PC-9 (cell line): ENCODE data around the gene ZNRD2. TPM values are rescaled to one million over a fixed set of nuclear protein-coding genes. Genes with fewer than 3 reads are reported as not detected.

ENCODE experiments used
- BruUV-seq: library from RNA; stranded (reverse); fragments of 400-500 nt; replicated peaks from 2 replicates; lab custom pipeline; 2021; lab: Mats Ljungman, UMichigan
- CTCF ChIA-PET: fragments of 300-600 bp; sonication (Branson Sonifier 250); formaldehyde crosslinking; loops from one replicate; lab custom pipeline; 2022; ENCODE audit warnings: antibody characterized with exemption; lab: Charles Lee
- POLR2A ChIA-PET: fragments of 300-600 bp; sonication (Branson Sonifier 250); formaldehyde crosslinking; loops from one replicate; lab custom pipeline; 2022; ENCODE audit warnings: antibody characterized with exemption; ENCODE audit not compliant: unreplicated experiment; lab: Charles Lee
- DNase-seq, 2 experiments: peaks; one replicate each; pipeline versions ENCODE4 v3.0.0 to v3.0.0-alpha.2; 2015 to 2022; ENCODE audit warnings: mixed read lengths in 1 of 2
- H2AFZ ChIP-seq: fragments of 200-600 bp; sonication (generic); 2 replicates; pipeline ENCODE4 v1.8.1; 2017; ENCODE audit warnings: antibody characterized with exemption
- H3F3A ChIP-seq: fragments of 200-600 bp; sonication (generic); 2 replicates; pipeline ENCODE4 v1.8.1; 2017; ENCODE audit warnings: antibody characterized with exemption, mild to moderate bottlenecking, low read depth; ENCODE audit not compliant: insufficient read depth
- H3K27ac ChIP-seq: fragments of 200-600 bp; sonication (generic); 2 replicates; pipeline ENCODE4 v1.6.1; 2016; ENCODE audit warnings: mixed run types
- H3K27me3 ChIP-seq: fragments of 200-600 bp; sonication (generic); 2 replicates; pipeline ENCODE4 v1.6.1; 2016; ENCODE audit warnings: low read depth, mixed run types; ENCODE audit not compliant: insufficient read depth
- H3K36me3 ChIP-seq: fragments of 200-600 bp; sonication (generic); 2 replicates; pipeline ENCODE4 v1.6.1; 2016; ENCODE audit warnings: low read depth, mixed run types
- H3K4me1 ChIP-seq: fragments of 200-600 bp; sonication (generic); replicated peaks from 2 replicates; pipeline ENCODE4 v1.6.1; 2016; ENCODE audit warnings: mixed run types; ENCODE audit not compliant: insufficient read depth
- H3K4me2 ChIP-seq: fragments of 200-600 bp; sonication (generic); 2 replicates; pipeline ENCODE4 v1.6.1; 2017; ENCODE audit warnings: mixed run types
- H3K4me3 ChIP-seq: fragments of 200-600 bp; sonication (generic); 2 replicates; pipeline ENCODE4 v1.6.1; 2016; ENCODE audit warnings: mixed run types
- H3K79me2 ChIP-seq: fragments of 200-600 bp; sonication (generic); 2 replicates; pipeline ENCODE4 v1.6.1; 2017; ENCODE audit warnings: low read depth, mixed run types
- H3K9me2 ChIP-seq: fragments of 200-600 bp; sonication (generic); 2 replicates; pipeline ENCODE4 v1.8.1; 2017; ENCODE audit warnings: mild to moderate bottlenecking; ENCODE audit not compliant: insufficient read depth
- H3K9me3 ChIP-seq: fragments of 200-600 bp; sonication (generic); 2 replicates; pipeline ENCODE4 v1.8.1; 2016; ENCODE audit warnings: low read depth; ENCODE audit not compliant: insufficient read depth
- H4K20me1 ChIP-seq: fragments of 200-600 bp; sonication (generic); 2 replicates; pipeline ENCODE4 v1.8.1; 2017; ENCODE audit not compliant: insufficient read depth
- CTCF ChIP-seq: fragments of 200-600 bp; sonication (generic); conservative IDR thresholded peaks from 2 replicates; pipeline ENCODE4 v1.6.1; 2017; ENCODE audit warnings: mixed run types, antibody characterized with exemption, mild to moderate bottlenecking, moderate library complexity
- EZH2 ChIP-seq: fragments of 200-600 bp; sonication (generic); IDR thresholded peaks from 2 replicates; pipeline ENCODE4 v1.8.0; 2017; ENCODE audit warnings: antibody characterized with exemption, low read depth
- intact Hi-C: fragments of 100-400 bp; cut with micrococcal nuclease; formaldehyde crosslinking; loops from one replicate; pipeline ENCODE4 v1.10.0; 2022; ENCODE audit not compliant: unreplicated experiment
- total RNA-seq: library from RNA; stranded (reverse); gene quantifications from 2 replicates; pipeline ENCODE4 v1.2.3, GENCODE V29; 2021

ZNRD2 gene
- total RNA-seq, 1 experiment from 2014 or later, result 51.4 TPM

- H3K9me3 ChIP-seq, result no peaks in the 10 kb centered on the region
- H3K4me3 ChIP-seq, result no peak overlapping the region
- BruUV-seq, result no TSS peak
- H3K36me3 ChIP-seq, result no peaks in the 10 kb centered on the region
- no peaks in the 10 kb centered on the region for H3K27me3 ChIP-seq
- H4K20me1 ChIP-seq, result no peaks in the 10 kb centered on the region
- H3K27ac ChIP-seq, result no peak overlapping the region
- H3K4me2 ChIP-seq, result no peak overlapping the region
- POLR2A ChIA-PET, result no interaction called here
- intact Hi-C loops, result no loop called here
- DNase-seq, result no peak
- no peaks in the 10 kb centered on the region for H3K79me2 ChIP-seq
- TF ChIP-seq EZH2 (no peak), CTCF (no peak)
- 0 out of 2 replicates have a peak, but pooled peaks cover 7% of the 10 kb centered on the region for H3K4me1 ChIP-seq
- CTCF ChIA-PET, result interaction anchor here (0.8 kb wide), 1 partner anchor 52 kb away, joined by 4 read pairs; no protein-coding TSS in a partner anchor
- peaks cover 32% of the 10 kb centered on the region for H3F3A ChIP-seq
- no peak overlapping the region for H2AFZ ChIP-seq
- no peaks in the 10 kb centered on the region for H3K9me2 ChIP-seq
Observed at GRCh38 chr11:65591939-65592857, 21.9 kb downstream of the ZNRD2 start.

GRCh38 chr11:65592858-65593517, 22.7 kb downstream of the ZNRD2 start:
- DNase-seq, result no peak
- no peaks in the 10 kb centered on the region for H3K79me2 ChIP-seq
- H3K9me2 ChIP-seq, result no peaks in the 10 kb centered on the region
- H3K4me1 ChIP-seq, result 0 out of 2 replicates have a peak, but pooled peaks cover 7% of the 10 kb centered on the region
- no peaks in the 10 kb centered on the region for H3K27me3 ChIP-seq
- H4K20me1 ChIP-seq, result no peaks in the 10 kb centered on the region
- BruUV-seq, result no TSS peak
- peaks cover 39% of the 10 kb centered on the region for H3F3A ChIP-seq
- no peak for TF ChIP-seq EZH2
- no peak for TF ChIP-seq CTCF
- no peak overlapping the region for H3K4me3 ChIP-seq
- CTCF ChIA-PET, result interaction anchor here (0.5 to 0.6 kb wide), 2 partner anchors 17 to 76 kb away, joined by 6 to 12 read pairs; partner anchors contain the start of gene EHBP1L1
- POLR2A ChIA-PET, result interaction anchor here (0.6 kb wide), 2 partner anchors 11 to 323 kb away, joined by 3 to 4 read pairs; no protein-coding TSS in a partner anchor
- no peak overlapping the region for H3K4me2 ChIP-seq
- no peak overlapping the region for H3K27ac ChIP-seq
- H3K36me3 ChIP-seq, result no peaks in the 10 kb centered on the region
- no peaks in the 10 kb centered on the region for H3K9me3 ChIP-seq
- no peak overlapping the region for H2AFZ ChIP-seq
- intact Hi-C loops, result no loop called here
